Measurements from ENCODE around the gene CNST.
A peak's percentile ranks its signal among the peaks of the same experiment; 100 is the strongest.

The CNST gene, protein sequence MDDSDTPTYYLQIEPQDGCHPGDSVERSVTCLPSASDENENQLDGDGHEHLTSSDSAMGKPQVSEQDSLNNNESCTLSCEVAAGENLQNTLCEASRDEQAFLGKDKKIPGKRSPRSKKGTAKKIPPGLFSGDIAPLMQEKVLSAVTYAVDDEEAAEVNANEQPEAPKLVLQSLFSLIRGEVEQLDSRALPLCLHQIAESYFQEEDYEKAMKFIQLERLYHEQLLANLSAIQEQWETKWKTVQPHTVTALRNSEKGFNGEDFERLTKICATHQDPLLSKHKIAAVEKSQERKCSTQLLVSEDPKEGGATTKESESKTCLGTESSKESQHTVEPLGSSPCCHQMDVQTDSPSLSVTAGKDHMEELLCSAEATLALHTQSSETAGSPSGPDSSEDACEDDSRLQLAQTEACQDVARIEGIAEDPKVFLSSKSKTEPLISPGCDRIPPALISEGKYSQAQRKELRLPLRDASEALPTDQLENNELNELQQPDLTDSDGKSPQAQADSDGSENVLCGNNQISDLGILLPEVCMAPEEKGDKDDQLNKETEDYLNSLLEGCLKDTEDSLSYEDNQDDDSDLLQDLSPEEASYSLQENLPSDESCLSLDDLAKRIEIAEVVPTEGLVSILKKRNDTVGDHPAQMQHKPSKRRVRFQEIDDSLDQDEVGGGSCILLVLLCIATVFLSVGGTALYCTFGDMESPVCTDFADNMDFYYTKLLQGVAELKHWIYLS

DNA sequence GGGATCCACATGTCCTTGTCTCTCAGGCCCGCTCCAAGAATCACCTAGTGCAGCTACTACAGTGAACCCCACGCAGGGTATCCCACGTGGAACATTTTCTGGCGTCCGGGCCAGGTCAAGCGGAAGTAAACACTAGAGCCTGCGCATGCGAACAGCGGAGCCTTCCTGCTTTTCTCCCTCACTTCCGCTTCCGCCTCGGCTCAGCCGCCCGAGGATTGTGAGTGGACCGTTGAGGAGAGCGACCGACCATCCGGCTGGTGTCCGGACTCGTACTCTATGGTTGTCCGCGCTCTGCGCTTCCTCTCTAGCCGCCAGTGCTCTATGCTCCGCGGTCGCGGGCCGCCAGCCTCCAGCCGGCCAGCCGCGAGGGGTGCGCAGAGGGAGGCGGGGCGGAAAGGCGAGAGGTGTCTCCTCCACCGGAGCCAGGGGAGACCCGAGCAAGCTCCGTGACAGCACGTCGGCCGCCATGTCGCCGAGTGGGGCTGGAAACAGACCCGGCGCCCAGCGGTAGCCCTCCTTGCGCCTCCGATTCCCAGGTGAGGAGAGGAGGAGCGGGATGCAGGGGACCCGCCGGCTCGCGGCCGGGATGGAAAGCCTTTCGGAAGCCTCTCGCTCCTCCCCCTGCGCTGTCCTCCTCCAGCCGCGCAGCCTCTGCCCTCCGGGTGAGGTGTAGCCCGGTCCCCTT, at the start of gene CNST, which contains the start of gene TFB2M:
TSS of gene CNST (plus strand) at position 329 of the 685 bp plus-strand sequence. CDS start 25,107 bp downstream, outside the sequence.
TSS of gene TFB2M (minus strand) at position 134 of the 685 bp plus-strand sequence. CDS start at position 11, 123 bp downstream.
- intact Hi-C loops (cut with DNase I), result loop anchor here (5.0 to 10.0 kb wide), 4 partner anchors 59 to 1701 kb away; partner anchors contain the start of genes HNRNPU, SCCPDH and SMYD3
- peak; percentile 95 to 99 (median 96) for DNase-seq

DNA sequence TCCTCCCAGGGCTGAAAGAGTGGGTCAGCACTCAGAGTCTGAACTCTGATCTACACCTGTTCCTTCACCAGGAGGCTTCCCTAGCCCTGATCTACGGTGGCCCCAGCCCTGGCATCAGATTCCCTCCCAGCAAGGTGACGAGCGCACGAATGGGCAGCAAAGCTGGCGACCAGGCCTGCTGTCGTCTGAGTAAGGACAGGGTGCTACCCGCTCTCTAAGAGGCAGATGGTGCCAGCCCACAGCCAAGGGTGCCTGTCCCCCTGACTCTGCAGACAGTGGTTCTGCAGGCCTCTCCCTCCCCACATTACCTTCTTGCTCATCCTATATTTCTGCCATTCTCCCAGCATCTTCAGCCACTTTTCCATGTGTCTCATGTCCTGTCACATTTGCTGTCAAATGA, 48.9 kb upstream of the CNST start:
- no peak for DNase-seq
- intact Hi-C loops (cut with DNase I), result no loop called here

DNA sequence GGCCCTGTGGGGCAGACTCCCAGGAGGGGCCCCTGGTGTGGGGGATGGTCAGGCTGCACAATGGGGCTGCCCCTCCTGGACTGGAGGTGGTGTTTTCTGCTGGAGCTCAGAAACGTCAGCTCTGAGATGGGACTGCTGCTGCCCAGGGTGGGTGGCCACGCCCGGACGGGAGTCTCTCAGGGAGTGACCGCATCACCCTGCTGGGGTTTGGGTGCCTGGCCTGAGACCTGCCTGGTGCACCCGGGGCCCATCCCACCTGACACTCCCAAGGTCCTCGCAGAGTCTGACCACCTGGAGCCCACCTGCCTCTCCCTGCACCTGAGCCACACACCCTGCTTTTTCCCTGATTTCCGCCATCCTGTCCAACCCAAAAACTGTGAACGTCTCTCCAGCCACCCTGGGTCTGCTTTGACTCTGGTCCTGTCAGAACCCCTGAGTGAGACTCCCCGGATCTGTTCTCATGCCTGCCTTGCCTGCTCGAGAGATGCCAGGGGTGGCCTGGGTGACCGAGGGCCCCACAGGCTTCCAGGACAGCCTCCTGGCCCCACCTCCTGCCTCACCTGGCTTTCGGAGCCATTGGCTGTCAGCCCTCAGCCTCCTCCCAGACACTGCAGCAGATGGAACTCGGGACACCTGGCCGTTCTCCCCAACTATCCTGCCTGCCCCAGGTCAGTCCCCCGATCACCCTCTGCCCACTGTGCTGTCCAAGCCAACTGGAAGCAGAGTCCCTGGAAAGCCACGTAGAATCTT, 47.6 kb upstream of the CNST start:
- peak in 1 of 10 donors; percentile 62 for DNase-seq
- intact Hi-C loops (cut with DNase I), result no loop called here

DNA sequence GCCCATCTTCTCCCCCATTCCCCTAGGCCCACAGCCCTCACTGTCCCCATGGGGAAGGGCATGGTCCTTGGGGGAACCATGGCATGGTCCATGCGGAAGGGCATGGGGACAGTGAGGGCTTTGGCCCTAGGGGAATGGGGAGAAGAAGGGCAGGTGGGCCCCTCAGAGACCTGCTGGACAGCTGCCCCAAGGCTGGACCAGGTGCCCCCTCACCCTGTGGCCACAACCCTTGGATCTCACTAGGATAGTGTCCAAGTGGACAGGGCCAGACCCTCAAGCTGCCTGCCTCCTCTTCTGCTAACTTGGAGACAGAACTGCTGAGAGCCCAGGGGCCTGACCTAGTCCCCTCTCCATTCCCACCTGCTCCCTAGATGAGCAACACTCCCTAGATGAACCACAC, 46.7 kb upstream of the CNST start:
- intact Hi-C loops (cut with DNase I), result no loop called here
- no peak for DNase-seq

DNA sequence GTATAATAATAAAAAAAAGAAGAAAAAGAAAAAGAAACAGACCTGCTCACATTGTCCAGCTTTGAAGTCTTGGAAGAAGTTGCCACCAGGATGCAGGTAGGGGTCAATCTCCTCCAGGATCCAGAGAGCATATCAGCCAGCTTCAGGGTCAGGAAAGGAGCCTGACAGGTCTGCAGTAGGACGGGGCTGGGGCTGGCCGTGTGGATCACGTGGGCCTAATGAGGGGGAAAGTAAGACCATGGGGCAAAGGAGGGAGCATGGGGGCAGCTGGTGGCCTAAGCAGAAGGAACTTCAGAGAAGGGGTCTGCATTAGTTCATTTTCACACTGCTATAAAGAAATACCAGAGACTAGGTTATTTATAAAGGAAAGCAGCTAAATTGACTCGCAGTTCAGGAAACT, 39.9 kb upstream of the CNST start:
- intact Hi-C loops (cut with DNase I), result no loop called here

DNA sequence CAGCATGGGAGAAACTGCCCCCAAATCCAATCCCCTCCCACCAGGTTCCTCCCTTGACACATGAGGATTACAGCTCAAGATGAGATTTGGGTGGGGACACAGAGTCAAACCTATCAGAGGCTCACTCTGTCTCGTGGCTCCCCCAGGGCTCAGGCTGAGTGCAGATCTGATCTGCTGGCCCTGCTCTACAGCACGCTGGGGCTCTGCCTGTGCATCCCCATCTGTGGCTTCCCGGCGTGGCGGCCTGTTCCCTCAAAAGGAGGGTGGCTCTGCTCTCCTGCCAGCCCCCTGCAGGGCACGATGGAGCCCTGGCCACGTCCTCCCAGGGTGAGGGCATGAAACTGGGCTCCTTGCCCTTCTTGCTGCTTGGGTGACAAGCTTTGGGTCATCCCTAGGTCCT, 39.3 kb upstream of the CNST start:
- intact Hi-C loops (cut with DNase I), result no loop called here
- no peak for DNase-seq

More for the DNA sequence above, 39.9 kb upstream of the CNST start:
- no peak for DNase-seq

DNA sequence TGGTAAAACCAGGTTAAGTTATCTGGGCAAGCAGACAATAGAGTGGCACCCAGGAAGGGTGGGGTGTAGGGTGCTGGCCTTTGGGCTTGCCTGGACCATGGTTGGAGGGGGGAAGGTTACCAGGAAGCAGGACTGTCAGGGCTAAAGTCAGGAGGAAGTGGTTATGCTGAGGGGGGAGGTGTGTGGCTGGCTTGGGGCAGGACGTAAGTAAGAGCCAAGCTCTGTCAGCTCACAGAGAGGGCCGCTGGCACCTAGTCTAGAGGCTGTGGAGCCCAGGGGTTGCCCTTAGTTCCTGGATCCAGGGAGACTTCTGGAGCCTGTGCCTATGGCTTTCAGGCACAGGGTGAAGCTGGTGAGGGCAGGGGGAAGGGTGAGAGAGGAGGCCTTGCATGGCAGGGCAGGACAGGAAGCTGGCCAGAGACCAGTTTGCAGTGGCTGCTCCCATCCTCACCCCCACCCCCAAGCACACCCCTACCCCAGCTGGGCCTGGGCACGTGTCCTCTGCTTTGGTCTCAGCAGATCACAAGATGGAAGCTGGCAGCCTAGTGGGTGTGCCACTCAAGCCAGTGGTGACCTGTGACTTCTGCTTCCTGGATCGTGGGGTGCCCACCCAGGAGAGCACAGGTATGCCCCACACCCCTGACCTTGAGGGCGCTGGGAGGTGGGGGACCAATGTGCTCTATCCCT, 38.7 kb upstream of the CNST start:
- intact Hi-C loops (cut with DNase I), result no loop called here
- DNase-seq, result no peak

DNA sequence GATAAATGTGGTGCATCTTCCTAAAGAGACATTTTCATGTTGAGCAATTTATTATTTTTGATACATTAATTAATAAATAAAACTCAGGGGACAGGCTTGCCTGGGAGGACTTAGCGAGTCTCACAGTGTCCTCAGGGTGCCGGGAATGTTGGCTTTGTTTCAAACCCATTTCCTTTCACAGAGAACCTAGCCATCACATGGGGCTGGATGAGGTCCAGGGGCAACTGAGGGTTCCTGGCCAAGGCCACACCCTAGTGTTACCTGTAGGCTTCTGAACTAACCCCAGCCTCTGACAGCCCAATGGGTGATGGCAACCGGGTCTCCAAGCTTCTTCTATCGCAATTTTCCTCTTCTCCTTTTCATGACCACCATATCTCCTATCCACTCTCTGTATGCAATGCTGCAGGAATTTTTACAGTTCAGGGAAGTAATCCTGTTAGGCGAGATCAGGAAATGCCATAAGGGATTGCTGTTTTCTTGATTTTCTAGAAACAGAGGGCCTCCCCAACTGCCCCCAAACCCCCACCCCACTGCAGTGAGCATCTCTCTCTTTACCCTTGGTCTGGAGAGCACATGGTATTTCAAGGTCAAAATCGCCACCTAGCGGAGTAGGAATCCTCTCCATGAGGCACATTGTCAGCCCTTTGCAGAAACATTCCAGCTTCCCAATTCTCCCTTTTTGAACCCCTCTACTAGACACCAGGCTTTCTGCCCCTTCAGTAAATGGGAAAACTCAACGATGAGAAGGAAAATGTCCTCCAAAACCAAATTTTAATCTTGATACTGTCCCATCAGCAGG, 37.1 kb upstream of the CNST start:
- intact Hi-C loops (cut with DNase I), result no loop called here
- DNase-seq, result no peak

DNA sequence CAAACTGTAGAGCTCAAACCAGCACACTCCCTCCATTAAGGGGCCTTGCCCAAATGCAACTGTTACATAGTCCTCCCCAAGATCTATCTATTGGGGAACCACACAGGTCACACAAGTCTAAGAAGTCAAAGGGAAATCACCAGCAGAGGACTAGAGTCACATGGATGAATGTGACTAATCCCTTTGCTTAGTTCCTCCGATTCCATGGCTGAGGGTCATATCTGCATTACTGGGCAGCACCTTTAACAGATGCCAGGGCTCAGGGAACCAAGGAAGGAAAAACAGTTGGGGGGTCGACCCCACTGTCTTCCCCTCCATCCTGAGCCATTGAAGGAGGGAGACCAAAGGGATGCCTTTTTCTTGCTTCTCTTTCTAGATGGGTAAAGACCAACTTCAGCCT, 35.8 kb upstream of the CNST start:
- no peak for DNase-seq
- intact Hi-C loops (cut with DNase I), result no loop called here

DNA sequence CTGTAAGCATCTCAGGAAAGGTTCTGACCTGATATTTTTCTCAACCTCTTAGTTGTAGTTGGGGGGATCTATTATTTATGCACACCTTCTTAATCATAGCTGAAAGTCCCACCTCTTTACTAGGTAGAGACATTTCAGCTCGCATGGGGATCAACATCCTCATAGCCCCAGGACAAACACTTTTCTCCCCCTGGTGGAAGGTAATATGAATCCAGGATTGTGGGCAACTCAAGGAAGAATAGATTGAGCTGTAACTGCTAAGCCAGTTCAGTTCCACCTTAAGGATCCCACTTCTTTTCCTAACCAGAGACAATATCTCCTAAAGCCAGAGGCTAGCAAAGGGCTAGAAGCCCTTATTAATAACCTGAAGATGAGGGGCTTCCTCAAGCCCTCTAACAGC, 33.7 kb upstream of the CNST start:
- DNase-seq, result no peak
- intact Hi-C loops (cut with DNase I), result no loop called here

DNA sequence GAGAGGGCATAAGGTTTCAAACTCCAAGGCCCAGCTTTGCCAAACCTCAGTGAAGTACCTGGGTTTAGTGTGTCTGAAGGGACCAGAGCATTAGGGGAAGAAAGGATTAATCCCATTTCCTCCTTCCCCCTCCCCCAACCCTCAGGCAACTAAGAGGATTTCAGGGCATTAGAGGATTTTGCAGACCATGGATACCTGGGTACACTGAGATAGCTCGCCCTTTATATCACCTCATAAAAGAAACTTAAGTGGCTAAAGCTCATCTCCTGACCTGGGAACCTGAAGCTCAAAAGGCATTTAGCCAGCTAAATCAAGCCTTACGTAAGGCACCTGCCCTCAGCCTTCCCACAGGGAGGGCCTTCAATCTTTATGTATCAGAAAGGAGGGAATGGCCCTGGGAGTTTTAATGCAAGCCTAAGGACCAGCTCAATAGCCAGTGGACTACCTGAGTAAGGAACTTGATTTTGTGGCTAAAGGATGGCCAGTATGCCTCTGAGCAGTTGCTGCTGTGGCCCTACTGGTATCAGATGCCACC, 32.8 kb upstream of the CNST start:
- intact Hi-C loops (cut with DNase I), result no loop called here

DNA sequence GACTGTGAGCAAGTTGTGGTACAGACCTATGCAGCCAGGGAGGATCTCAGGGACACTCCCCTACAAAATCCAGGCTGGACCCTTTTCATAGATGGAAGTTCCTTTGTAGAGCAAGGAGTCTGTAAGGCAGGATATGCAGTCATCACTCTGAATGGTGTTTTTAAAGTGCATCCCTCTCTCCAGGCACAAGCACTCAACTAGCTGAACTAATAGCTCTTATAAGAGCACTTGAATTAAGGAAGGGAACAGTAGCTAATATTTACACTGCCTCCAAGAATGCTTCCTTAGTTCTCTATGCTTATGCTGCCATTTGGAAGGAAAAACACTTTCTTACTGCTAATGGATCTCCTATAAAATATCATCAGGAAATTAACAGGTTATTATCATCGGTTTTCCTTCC, 32.1 kb upstream of the CNST start:
- intact Hi-C loops (cut with DNase I), result no loop called here

More for the DNA sequence above, 32.8 kb upstream of the CNST start:
- DNase-seq, result no peak

DNA sequence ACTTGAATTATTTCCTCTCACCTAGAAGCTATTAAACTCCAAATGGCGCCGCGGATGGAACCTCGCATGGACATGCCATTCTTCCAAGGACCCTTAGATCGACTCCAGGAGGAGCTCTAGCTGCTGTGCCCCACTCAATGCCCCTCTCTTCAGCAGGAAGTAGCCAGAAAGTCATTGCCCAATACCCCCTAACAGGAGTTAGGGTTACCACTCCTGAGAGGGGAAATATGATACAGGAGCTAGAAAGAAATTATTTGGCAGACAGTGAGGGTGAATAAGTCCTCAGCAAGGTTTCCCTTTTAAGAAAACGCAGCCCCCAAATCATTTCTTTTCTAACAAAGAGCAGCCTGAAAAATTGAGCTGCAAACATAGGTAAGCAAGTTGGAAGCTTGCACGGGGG, 28.8 kb upstream of the CNST start:
- no peak for DNase-seq
- intact Hi-C loops (cut with DNase I), result no loop called here

More for the DNA sequence above, 32.1 kb upstream of the CNST start:
- DNase-seq, result no peak

DNA sequence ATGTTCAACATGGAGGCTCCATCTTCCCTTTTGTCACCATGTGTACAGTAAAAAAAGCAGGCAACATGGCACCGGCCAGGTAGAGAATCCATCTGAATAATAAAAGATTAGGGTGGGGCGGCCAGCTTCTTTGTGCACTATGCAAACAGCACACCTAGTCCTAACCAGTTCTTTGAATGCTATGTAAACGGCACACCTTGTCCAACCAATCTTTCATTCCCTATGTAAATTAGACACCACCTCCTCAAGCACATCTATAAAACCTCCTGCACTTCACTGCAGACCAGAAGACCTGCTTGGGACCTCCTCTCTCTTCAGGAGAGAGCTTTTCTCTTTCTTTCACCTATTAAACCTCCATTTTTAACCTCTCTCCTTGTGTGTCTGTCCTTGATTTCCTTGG, 28.4 kb upstream of the CNST start:
- no peak for DNase-seq
- intact Hi-C loops (cut with DNase I), result no loop called here

DNA sequence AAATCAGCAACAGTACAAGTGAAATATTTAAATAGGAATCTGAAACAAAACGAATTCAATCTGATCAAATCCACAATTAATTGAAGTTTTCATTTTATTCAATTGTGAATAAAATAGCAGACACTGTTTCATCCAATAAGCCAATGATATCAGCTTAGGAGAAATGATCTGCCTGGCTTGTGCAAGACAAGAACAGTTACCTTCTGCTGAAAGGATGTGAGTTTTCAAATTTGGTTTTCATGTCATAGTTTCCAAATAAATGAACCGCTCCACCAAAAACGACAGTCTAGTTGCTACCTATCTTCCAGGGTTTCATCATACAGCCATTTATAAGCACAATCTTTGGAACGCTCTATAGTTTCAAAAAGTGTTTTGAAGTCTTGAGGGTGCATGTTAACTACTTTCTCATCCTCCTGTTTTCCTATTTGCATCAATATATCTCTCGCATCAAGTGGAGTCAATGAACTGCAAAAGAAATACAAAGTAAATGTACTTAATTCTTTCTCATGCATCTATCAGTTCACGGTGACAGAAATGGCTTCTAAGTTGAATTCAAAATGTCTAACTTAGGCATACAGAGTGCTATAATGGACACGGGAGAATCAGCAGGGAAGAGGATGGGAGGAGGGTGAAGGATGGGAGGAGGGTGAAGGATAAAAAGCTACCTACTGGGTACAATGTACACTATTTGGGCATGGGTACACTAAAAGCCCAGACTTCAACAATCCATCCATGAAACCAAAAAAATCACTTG, 25.3 kb upstream of the CNST start:
- intact Hi-C loops (cut with DNase I), result no loop called here
- no peak for DNase-seq

DNA sequence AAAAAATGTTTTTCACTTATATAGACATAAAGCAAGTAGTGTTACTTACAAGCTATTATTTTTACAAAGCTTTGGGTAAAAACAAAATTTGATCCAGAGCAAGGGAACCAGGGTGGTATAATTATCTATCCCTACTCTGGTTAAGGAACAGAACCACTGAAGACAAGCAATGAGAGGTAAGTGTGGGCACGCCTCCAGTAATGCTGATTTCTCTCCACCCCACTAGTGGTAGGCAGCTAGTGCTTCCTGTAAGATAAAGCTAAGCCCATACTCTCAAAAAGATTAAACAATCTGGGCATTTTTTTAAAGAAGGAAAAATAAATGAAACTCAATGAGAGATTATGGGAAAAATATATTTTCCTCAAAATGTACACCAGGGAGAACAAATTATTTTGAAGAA, 22.3 kb upstream of the CNST start:
- DNase-seq, result no peak
- intact Hi-C loops (cut with DNase I), result no loop called here

DNA sequence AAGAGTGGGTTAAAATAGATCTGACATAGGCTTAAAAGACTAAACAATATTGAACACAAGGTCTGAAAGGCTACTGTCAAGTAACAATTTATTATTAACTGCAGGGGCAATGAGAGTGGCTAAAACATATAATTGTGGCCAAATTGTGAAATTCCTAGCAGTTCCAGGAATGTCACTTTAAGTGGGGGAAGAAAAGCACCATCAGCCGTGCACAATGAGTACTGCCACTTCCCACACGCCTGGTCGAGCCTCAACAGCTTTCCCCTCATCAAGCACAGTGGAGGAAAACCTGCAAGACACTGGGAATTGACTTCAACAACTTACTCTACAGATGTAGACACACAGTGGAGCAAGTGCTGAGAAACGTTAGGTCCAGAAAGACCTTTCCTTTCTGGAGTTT, 16.6 kb upstream of the CNST start:
- intact Hi-C loops (cut with DNase I), result no loop called here
- no peak for DNase-seq

DNA sequence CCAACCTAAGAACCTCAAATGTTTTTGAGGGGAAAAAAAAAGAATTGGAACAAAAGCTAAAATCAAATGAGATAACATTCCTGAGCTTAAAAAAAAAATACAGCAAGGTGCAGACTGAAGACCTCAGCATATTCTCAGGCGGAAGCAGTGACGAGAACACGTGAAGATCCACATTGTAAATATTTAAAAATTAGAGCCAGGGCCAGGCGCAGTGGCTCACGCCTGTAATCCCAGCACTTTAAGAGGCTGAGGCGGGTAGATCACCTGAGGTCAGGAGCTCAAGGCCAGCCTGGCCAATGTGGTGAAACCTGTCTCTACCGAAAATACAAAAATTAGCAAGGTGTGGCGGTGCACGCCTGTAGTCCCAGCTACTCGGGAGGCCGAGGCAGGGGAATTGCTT, 15.9 kb upstream of the CNST start:
- DNase-seq, result no peak
- intact Hi-C loops (cut with DNase I), result no loop called here

Measured in posterior cingulate gyrus (tissue), 11 donors.